K562 (cell line): ENCODE results near the gene TTC28. TPM values are rescaled to one million over a fixed set of nuclear protein-coding genes. Genes with fewer than 3 reads are reported as not detected.

Experiments
- ATAC-seq: fragments of 200-7000 bp; cut with Tn5 transposase; 3 replicates; pipeline ENCODE4 v1.9.1; 2020; ENCODE audit warnings: moderate library complexity
- BruUV-seq: library from RNA; stranded (reverse); fragments of 400-500 nt; replicated peaks from 2 replicates; lab custom pipeline; 2021; lab: Mats Ljungman, UMichigan
- CTCF ChIA-PET: fragments of 300-600 bp; formaldehyde crosslinking; extraction: SDS; loops from one replicate; lab custom pipeline; 2021; ENCODE audit warnings: low intra/inter-chr PET ratio; lab: Yijun Ruan, JAX
- POLR2A ChIA-PET: fragments of 300-600, 350-650 bp; sonication (Branson Sonifier 250); formaldehyde crosslinking; extraction: SDS; loops from one replicate; lab custom pipeline; 2021; ENCODE audit warnings: antibody characterized with exemption, inconsistent platforms; lab: Yijun Ruan, JAX
- DNase-seq, 4 experiments: peaks; one replicate each; pipeline versions ENCODE4 v3.0.0 to v3.0.0-alpha.2; 2011 to 2018; ENCODE audit warnings: low spot score in 3 of 4, mixed read lengths in 3 of 4; ENCODE audit errors: extremely low read depth in 1 of 4
- FAIRE-seq: peaks from 2 replicates; lab custom pipeline; 2011; peaks lifted over from hg19 to GRCh38; lab: Jason Lieb, UNC
- H2AFZ ChIP-seq: 2 replicates; pipeline ENCODE4 v1.6.0; 2011; ENCODE audit warnings: low read depth, low read length, control low read depth, inconsistent platforms
- H3K27ac ChIP-seq: fragments of 200-600 bp; 3 replicates; pipeline ENCODE4 v1.8.0; 2011; ENCODE audit warnings: low read depth, mild to moderate bottlenecking, control low read depth, inconsistent platforms, low read length, moderate library complexity, mixed read lengths; ENCODE audit errors: extremely low read depth
- H3K27me3 ChIP-seq, 2 experiments: fragments of 300-600 bp in 1 of 2; 2 replicates in 1 of 2; 3 replicates in 1 of 2; pipeline versions ENCODE4 v1.6.0 to v1.8.0; 2011; ENCODE audit warnings: inconsistent platforms in 2 of 2, low read length in 2 of 2, mild to moderate bottlenecking in 1 of 2, mixed read lengths in 1 of 2, moderate library complexity in 1 of 2; ENCODE audit not compliant: control insufficient read depth in 2 of 2, insufficient read depth in 2 of 2
- H3K36me3 ChIP-seq: fragments of 300-600 bp; 3 replicates; pipeline ENCODE4 v1.8.0; 2011; ENCODE audit warnings: mild to moderate bottlenecking, low read length, inconsistent platforms; ENCODE audit not compliant: control insufficient read depth, insufficient read depth
- H3K4me1 ChIP-seq, 2 experiments: fragments of 200-600 bp in 1 of 2; replicated peaks in 1 of 2; 2 replicates in 1 of 2; 3 replicates in 1 of 2; pipeline versions ENCODE4 v1.5.1 to v1.8.0; 2011; ENCODE audit warnings: inconsistent platforms in 2 of 2, low read length in 2 of 2, mild to moderate bottlenecking in 1 of 2, mixed read lengths in 1 of 2, moderate library complexity in 1 of 2; ENCODE audit not compliant: control insufficient read depth in 2 of 2, insufficient read depth in 2 of 2
- H3K4me2 ChIP-seq: 2 replicates; pipeline ENCODE4 v1.6.1; 2011; ENCODE audit warnings: low read length, control low read depth, inconsistent platforms, mixed read lengths; ENCODE audit not compliant: insufficient read depth
- H3K4me3 ChIP-seq: fragments of 200-600 bp; sonication (generic), shearing (Covaris generic); 2 replicates; pipeline ENCODE4 v1.5.1; 2016; ENCODE audit warnings: control low read depth, inconsistent platforms
- H3K79me2 ChIP-seq: fragments of 200-600 bp; 3 replicates; pipeline ENCODE4 v1.8.0; 2011; ENCODE audit warnings: low read length, inconsistent platforms; ENCODE audit not compliant: control insufficient read depth, insufficient read depth
- H3K9ac ChIP-seq, 2 experiments: 2 replicates each; pipeline versions ENCODE4 v1.6.0 to v1.6.1; 2011; ENCODE audit warnings: low read depth in 2 of 2, low read length in 2 of 2, control low read depth in 1 of 2, inconsistent platforms in 1 of 2, mild to moderate bottlenecking in 1 of 2, mixed read lengths in 1 of 2; ENCODE audit not compliant: insufficient read depth in 1 of 2
- H3K9me1 ChIP-seq: one replicate; pipeline ENCODE4 v1.6.0; 2011; ENCODE audit warnings: inconsistent platforms, mild to moderate bottlenecking, low read length, moderate library complexity; ENCODE audit not compliant: control insufficient read depth, insufficient read depth
- H3K9me3 ChIP-seq: replicated peaks from 2 replicates; pipeline ENCODE4 v1.5.1; 2011; ENCODE audit warnings: low read depth, low read length, inconsistent platforms; ENCODE audit not compliant: control insufficient read depth, insufficient read depth
- H4K20me1 ChIP-seq: replicated peaks from 2 replicates; pipeline ENCODE4 v1.6.1; 2011; ENCODE audit warnings: low read length, inconsistent platforms, mixed read lengths; ENCODE audit not compliant: control insufficient read depth, insufficient read depth
- MEIS2 ChIP-seq: fragments of 450-650 bp; IDR thresholded peaks from 2 replicates; pipeline ENCODE4 v1.6.1; 2014; ENCODE audit warnings: mild to moderate bottlenecking; ENCODE audit not compliant: partially characterized antibody
- RFX1 ChIP-seq: fragments of 450-650 bp; IDR thresholded peaks from 2 replicates; pipeline ENCODE4 v1.6.1; 2016; ENCODE audit warnings: mild to moderate bottlenecking, moderate library complexity
- ZNF436 ChIP-seq: fragments of 250-450, 450-650 bp; sonication (Bioruptor Pico); formaldehyde crosslinking; IDR thresholded peaks from 2 replicates; pipeline ENCODE4 v1.7.0; 2020; ENCODE audit warnings: mild to moderate bottlenecking
- WGBS: fragments of 100-300 bp; shearing (Covaris generic); methylation state at CpG from one replicate; pipeline ENCODE4 v1.1.6; 2016; ENCODE audit warnings: low coverage, mixed read lengths; ENCODE audit not compliant: insufficient coverage; ENCODE audit errors: missing lambda C conversion rate; 5-methylcytosine and 5-hydroxymethylcytosine counted together
- in situ Hi-C: fragments of 300-500 bp; cut with MboI; formaldehyde crosslinking; loops from 4 replicates; pipeline ENCODE4 v1.15.0; 2018; ENCODE audit warnings: inconsistent platforms, mixed read lengths
- intact Hi-C: fragments of 100-400 bp; cut with micrococcal nuclease; formaldehyde crosslinking; loops from 2 replicates; pipeline ENCODE4 v1.14.2; 2022
- polyA plus RNA-seq, 8 experiments: library from polyadenylated mRNA; depleted of rRNA in 4 of 8; stranded (reverse) in 5 of 8; unstranded in 3 of 8; fragments of >200 nt; fragmentation: Nextera tagmentation in 2 of 8; fragmentation: Illumina TruSeq in 1 of 8; extraction: Ambion mirVana in 2 of 8; extraction: Trizol in 1 of 8; gene quantifications; 2 replicates each; pipeline versions ENCODE4 v1.2.1 to v1.2.3, GENCODE V29; 2011 to 2014; ENCODE audit warnings: inconsistent platforms in 1 of 8, missing spikeins in 1 of 8
- total RNA-seq, 7 experiments: library from RNA; depleted of rRNA in 6 of 7; stranded (reverse); fragments of >200 nt in 6 of 7; fragmentation: Illumina TruSeq in 2 of 7; extraction: Trizol in 2 of 7; gene quantifications; 2 replicates each; pipeline versions ENCODE4 v1.2.1 to v1.2.3, GENCODE V29; 2011 to 2021; ENCODE audit warnings: low replicate concordance in 1 of 7

TTC28 gene
- total and polyA plus RNA-seq, 9 of the 15 experiments (the other 6 are each of a cell fraction or from before 2014, with no cell fraction given): 0.22 to 10.7 (median 3.1) TPM

GRCh38 chr22:28029201-28029948 is 650.3 kb downstream of the TTC28 start:
- TF ChIP-seq MEIS2: peak; percentile 39
- peak; percentile 55; the same call in 1 of the 2 replicates for TF ChIP-seq RFX1
- TF ChIP-seq ZNF436 (CRISPR knock-in tag): no peak
- TF ChIP-seq, all 486 proteins: peak for 2
- Histone ChIP-seq H3K9me3 (no peaks in the 10 kb centered on the region), H3K36me3 (no peaks in the 10 kb centered on the region), H3K9ac (0 out of 4 replicates have a peak overlapping the region, but pooled peaks of 1 of the 2 experiments have one; percentile 45), H3K79me2 (no peaks in the 10 kb centered on the region), H3K4me3 (no peak overlapping the region), H3K9me1 (no peaks in the 10 kb centered on the region), H2AFZ (no peak overlapping the region), H3K4me1 (peaks cover 16 to 21% of the 10 kb centered on the region in 2 experiments; a peak in 4 of 5 replicates), H3K27me3 (no peaks in the 10 kb centered on the region), H3K27ac (no peak overlapping the region), H3K4me2 (no peak overlapping the region), H4K20me1 (no peaks in the 10 kb centered on the region)
- no peak for ATAC-seq
- WGBS: 57% methylated on average over 6 of the region's 6 CpGs
- no peak for FAIRE-seq
- DNase-seq: no peak
- in situ Hi-C loops: loop anchor here (10.0 kb wide), 3 partner anchors 415 to 805 kb away; no protein-coding TSS in a partner anchor
- BruUV-seq: no TSS peak
- ChIA-PET CTCF (no interaction called here), POLR2A (interaction anchor here (0.5 kb wide), 1 partner anchor 101 kb away, joined by 3 read pairs; no protein-coding TSS in a partner anchor)
- intact Hi-C loops: loop anchor here (10.0 kb wide), 1 partner anchor 415 kb away; no protein-coding TSS in a partner anchor
